GM12873 (cell line): ENCODE results near the gene BGN.

Experiments
- TF ChIP-seq, protein P1 (sequence below): IDR thresholded peaks from 2 replicates; pipeline ENCODE4 v1.5.1; 2012; ENCODE audit warnings: low read depth, mild to moderate bottlenecking, moderate library complexity, low read length, control low read depth; ENCODE audit not compliant: insufficient read depth; ENCODE audit errors: missing control alignments

Gene BGN

DNA sequence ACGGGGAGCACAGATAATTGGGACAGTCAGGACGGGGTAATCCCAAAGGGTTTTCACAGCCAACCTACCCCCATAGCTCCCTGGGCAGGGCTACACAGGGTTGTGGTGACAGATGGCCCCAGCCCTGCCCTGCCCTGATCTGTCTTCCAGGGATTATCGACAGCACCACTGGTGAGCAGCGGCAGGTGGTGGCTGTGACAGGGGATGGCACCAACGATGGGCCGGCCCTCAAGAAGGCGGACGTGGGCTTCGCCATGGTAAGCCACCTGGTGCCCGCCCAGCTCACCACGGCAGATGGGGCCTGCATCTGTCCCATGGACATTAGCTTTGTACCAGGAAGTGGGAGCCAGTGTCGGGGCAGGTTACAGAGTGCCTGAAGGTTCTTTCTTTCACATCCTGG, 62.0 kb downstream of the BGN start:
- TF ChIP-seq, protein P1, sequence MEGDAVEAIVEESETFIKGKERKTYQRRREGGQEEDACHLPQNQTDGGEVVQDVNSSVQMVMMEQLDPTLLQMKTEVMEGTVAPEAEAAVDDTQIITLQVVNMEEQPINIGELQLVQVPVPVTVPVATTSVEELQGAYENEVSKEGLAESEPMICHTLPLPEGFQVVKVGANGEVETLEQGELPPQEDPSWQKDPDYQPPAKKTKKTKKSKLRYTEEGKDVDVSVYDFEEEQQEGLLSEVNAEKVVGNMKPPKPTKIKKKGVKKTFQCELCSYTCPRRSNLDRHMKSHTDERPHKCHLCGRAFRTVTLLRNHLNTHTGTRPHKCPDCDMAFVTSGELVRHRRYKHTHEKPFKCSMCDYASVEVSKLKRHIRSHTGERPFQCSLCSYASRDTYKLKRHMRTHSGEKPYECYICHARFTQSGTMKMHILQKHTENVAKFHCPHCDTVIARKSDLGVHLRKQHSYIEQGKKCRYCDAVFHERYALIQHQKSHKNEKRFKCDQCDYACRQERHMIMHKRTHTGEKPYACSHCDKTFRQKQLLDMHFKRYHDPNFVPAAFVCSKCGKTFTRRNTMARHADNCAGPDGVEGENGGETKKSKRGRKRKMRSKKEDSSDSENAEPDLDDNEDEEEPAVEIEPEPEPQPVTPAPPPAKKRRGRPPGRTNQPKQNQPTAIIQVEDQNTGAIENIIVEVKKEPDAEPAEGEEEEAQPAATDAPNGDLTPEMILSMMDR: no peak

DNA sequence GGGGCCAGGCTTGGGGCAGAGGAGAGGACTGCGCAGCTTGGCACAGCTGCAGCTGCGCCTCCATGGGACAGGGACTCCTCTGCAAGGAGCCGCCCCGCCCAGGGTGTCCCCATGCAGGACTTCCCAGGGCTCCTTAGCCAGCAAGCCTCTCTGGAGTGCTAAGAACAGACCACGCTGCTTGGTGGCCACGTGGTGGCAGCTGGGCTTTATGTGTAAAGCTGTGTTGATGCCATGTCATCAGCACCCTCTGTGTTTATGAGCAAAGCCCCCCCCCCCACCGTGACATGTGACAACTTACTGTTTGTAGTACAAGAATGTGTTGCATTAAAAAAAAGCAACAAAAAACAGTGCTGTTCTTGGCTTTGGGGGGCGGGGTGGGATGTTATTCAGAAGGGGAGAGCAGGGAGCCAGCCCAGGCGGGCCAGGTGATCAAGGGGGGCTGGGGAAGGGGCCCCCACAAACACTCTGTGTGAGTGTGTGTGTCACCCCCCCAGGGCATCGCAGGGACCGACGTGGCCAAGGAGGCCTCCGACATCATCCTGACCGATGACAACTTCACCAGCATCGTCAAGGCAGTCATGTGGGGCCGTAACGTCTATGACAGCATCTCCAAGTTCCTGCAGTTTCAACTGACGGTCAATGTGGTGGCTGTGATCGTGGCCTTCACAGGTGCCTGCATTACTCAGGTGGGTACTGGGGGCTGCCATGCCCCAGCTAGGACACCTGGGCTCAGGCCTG, 63.0 kb downstream of the BGN start:
- TF ChIP-seq, protein P1: no peak
